CD4-positive, CD25-positive, alpha-beta regulatory T cell (primary cell): ENCODE measurements around the gene SPATA46. TPM values are rescaled to one million over a fixed set of nuclear protein-coding genes. Genes with fewer than 3 reads are reported as not detected.

Experiments used
- ATAC-seq, 2 donors: fragments of 150-1000 bp; cut with Tn5 transposase; one replicate each; pipeline ENCODE4 v1.10.0; 2021; ENCODE audit warnings: low read depth in 2 of 2, moderate number of reproducible peaks in 2 of 2, moderate library complexity in 1 of 2
- DNase-seq, 3 donors: peaks; one replicate each; pipeline versions ENCODE4 v3.0.0 to v3.0.0-alpha.2; 2012 to 2022; ENCODE audit warnings: mixed read lengths in 1 of 3
- H3K27ac ChIP-seq: one replicate; pipeline ENCODE4 v1.7.0; 2013; ENCODE audit warnings: mild to moderate bottlenecking, low read length; ENCODE audit not compliant: insufficient read depth, poor library complexity, severe bottlenecking
- H3K27me3 ChIP-seq: one replicate; pipeline ENCODE4 v1.7.0; 2013; ENCODE audit warnings: low read length; ENCODE audit not compliant: control insufficient read depth, insufficient read depth
- H3K36me3 ChIP-seq: one replicate; pipeline ENCODE4 v1.7.0; 2013; ENCODE audit warnings: mild to moderate bottlenecking, low read length, moderate library complexity; ENCODE audit not compliant: control insufficient read depth, insufficient read depth
- H3K4me1 ChIP-seq: 2 replicates; pipeline ENCODE4 v1.7.0; 2013; ENCODE audit warnings: mild to moderate bottlenecking, low read length; ENCODE audit not compliant: insufficient read depth, control insufficient read depth, poor library complexity, severe bottlenecking
- H3K4me3 ChIP-seq: one replicate; pipeline ENCODE4 v1.7.0; 2013; ENCODE audit warnings: low read depth, mild to moderate bottlenecking, low read length, moderate library complexity
- H3K9me3 ChIP-seq, 2 experiments: 1 replicate in 1 of 2; 2 replicates in 1 of 2; pipeline ENCODE4 v1.7.0; 2013; ENCODE audit warnings: low read length in 2 of 2, mild to moderate bottlenecking in 1 of 2, moderate library complexity in 1 of 2; ENCODE audit not compliant: control insufficient read depth in 2 of 2
- H3K27ac Mint-ChIP-seq, 3 donors: one replicate each; pipeline ENCODE4 v1.8.0; 2020 to 2022; ENCODE audit warnings: mild to moderate bottlenecking in 3 of 3, mixed read lengths in 3 of 3, moderate library complexity in 2 of 3
- H3K27me3 Mint-ChIP-seq: one replicate; pipeline ENCODE4 v1.8.0; 2022; ENCODE audit warnings: mild to moderate bottlenecking, mixed read lengths
- H3K36me3 Mint-ChIP-seq: one replicate; pipeline ENCODE4 v1.8.0; 2020; ENCODE audit warnings: mixed read lengths
- H3K4me1 Mint-ChIP-seq, 4 donors: one replicate each; pipeline ENCODE4 v1.8.0; 2020 to 2022; ENCODE audit warnings: mixed read lengths in 4 of 4, mild to moderate bottlenecking in 1 of 4
- H3K4me3 Mint-ChIP-seq, 4 donors: one replicate each; pipeline ENCODE4 v1.8.0; 2020 to 2022; ENCODE audit warnings: mild to moderate bottlenecking in 4 of 4, mixed read lengths in 4 of 4, moderate library complexity in 3 of 4
- H3K9me3 Mint-ChIP-seq, 7 donors: one replicate each; pipeline ENCODE4 v1.8.0; 2020 to 2022; ENCODE audit warnings: mixed read lengths in 7 of 7, mild to moderate bottlenecking in 3 of 7, moderate library complexity in 2 of 7
- polyA plus RNA-seq, 4 donors: library from polyadenylated mRNA; unstranded; fragments of 300-500 nt; fragmentation: Illumina TruSeq; gene quantifications; one replicate each; pipeline ENCODE4 v1.2.3, GENCODE V29; 2021
- total RNA-seq: library from RNA; stranded (reverse); gene quantifications from one replicate; pipeline ENCODE4 v1.2.3, GENCODE V29; 2022

SPATA46 gene
- total and polyA plus RNA-seq, 5 donors from 2014 or later = not detected

GRCh38 chr1:162364498-162364897 lies 12.2 kb downstream of the SPATA46 start:
- no peaks in the 10 kb centered on the region for H3K4me1 Mint-ChIP-seq
- Histone ChIP-seq H3K27ac (no peak overlapping the region), H3K4me1 (no peaks in the 10 kb centered on the region), H3K27me3 (no peaks in the 10 kb centered on the region), H3K4me3 (no peak overlapping the region), H3K36me3 (no peaks in the 10 kb centered on the region), H3K9me3 (no peaks in the 10 kb centered on the region)
- no peak overlapping the region for H3K4me3 Mint-ChIP-seq
- H3K9me3 Mint-ChIP-seq = no peaks in the 10 kb centered on the region
- H3K27ac Mint-ChIP-seq = no peak overlapping the region
- ATAC-seq (no peak), DNase-seq (no peak)
- peaks cover 9% of the 10 kb centered on the region for H3K27me3 Mint-ChIP-seq
- H3K36me3 Mint-ChIP-seq = no peaks in the 10 kb centered on the region

- Histone ChIP-seq H3K4me3 (no peak overlapping the region), H3K27me3 (no peaks in the 10 kb centered on the region)
- no peak overlapping the region for H3K27ac Mint-ChIP-seq
These were observed 12.8 kb downstream of the SPATA46 start for GRCh38 chr1:162363823-162364222.

GRCh38 chr1:162361349-162361748 lies 15.3 kb downstream of the SPATA46 start:
- Mint-ChIP-seq H3K9me3 (no peaks in the 10 kb centered on the region), H3K27me3 (peaks cover 13% of the 10 kb centered on the region), H3K4me1 (no peaks in the 10 kb centered on the region), H3K27ac (no peak overlapping the region), H3K36me3 (no peaks in the 10 kb centered on the region), H3K4me3 (no peak overlapping the region)
- H3K9me3 ChIP-seq = no peaks in the 10 kb centered on the region
- H3K27me3 ChIP-seq = no peaks in the 10 kb centered on the region
- no peak overlapping the region for H3K27ac ChIP-seq
- H3K4me3 ChIP-seq = no peak overlapping the region
- ATAC-seq (no peak), DNase-seq (no peak)
- H3K36me3 ChIP-seq = no peaks in the 10 kb centered on the region
- H3K4me1 ChIP-seq = no peaks in the 10 kb centered on the region

More at GRCh38 chr1:162363823-162364222, 12.8 kb downstream of the SPATA46 start:
- no peak overlapping the region for H3K4me3 Mint-ChIP-seq
- H3K9me3 ChIP-seq = no peaks in the 10 kb centered on the region
- no peak for DNase-seq
- no peaks in the 10 kb centered on the region for H3K9me3 Mint-ChIP-seq
- no peaks in the 10 kb centered on the region for H3K36me3 ChIP-seq
- no peak overlapping the region for H3K27ac ChIP-seq
- H3K4me1 Mint-ChIP-seq = no peaks in the 10 kb centered on the region
- ATAC-seq = no peak
- H3K4me1 ChIP-seq = no peaks in the 10 kb centered on the region
- no peaks in the 10 kb centered on the region for H3K36me3 Mint-ChIP-seq
- peaks cover 9% of the 10 kb centered on the region for H3K27me3 Mint-ChIP-seq

GRCh38 chr1:162360874-162361260 lies 15.8 kb downstream of the SPATA46 start:
- no peaks in the 10 kb centered on the region for H3K9me3 Mint-ChIP-seq
- no peak for ATAC-seq

GRCh38 chr1:162360237-162360873 lies 16.3 kb downstream of the SPATA46 start:
- H3K36me3 Mint-ChIP-seq = no peaks in the 10 kb centered on the region
- H3K27ac Mint-ChIP-seq = peak overlapping the region in 1 of 3 donors; percentile 35
- no peaks in the 10 kb centered on the region for H3K4me1 Mint-ChIP-seq
- Histone ChIP-seq H3K9me3 (no peaks in the 10 kb centered on the region), H3K27ac (no peak overlapping the region), H3K27me3 (no peaks in the 10 kb centered on the region), H3K4me3 (no peak overlapping the region), H3K4me1 (no peaks in the 10 kb centered on the region), H3K36me3 (no peaks in the 10 kb centered on the region)
- H3K27me3 Mint-ChIP-seq = peaks cover 17% of the 10 kb centered on the region
- no peak for ATAC-seq
- no peak overlapping the region for H3K4me3 Mint-ChIP-seq
- no peak for DNase-seq
- H3K9me3 Mint-ChIP-seq = no peaks in the 10 kb centered on the region

More at GRCh38 chr1:162360874-162361260, 15.8 kb downstream of the SPATA46 start:
- no peak overlapping the region for H3K4me3 Mint-ChIP-seq
- H3K9me3 ChIP-seq = no peaks in the 10 kb centered on the region
- no peaks in the 10 kb centered on the region for H3K36me3 ChIP-seq
- H3K27ac ChIP-seq = no peak overlapping the region
- H3K27me3 ChIP-seq = no peaks in the 10 kb centered on the region
- H3K27ac Mint-ChIP-seq = no peak overlapping the region
- H3K27me3 Mint-ChIP-seq = peaks cover 13% of the 10 kb centered on the region
- no peak overlapping the region for H3K4me3 ChIP-seq
- no peaks in the 10 kb centered on the region for H3K36me3 Mint-ChIP-seq
- no peak for DNase-seq
- H3K4me1 ChIP-seq = no peaks in the 10 kb centered on the region
- H3K4me1 Mint-ChIP-seq = no peaks in the 10 kb centered on the region

GRCh38 chr1:162359523-162360236 lies 17.0 kb downstream of the SPATA46 start:
- Mint-ChIP-seq H3K4me3 (no peak overlapping the region), H3K9me3 (no peaks in the 10 kb centered on the region), H3K27ac (peak overlapping the region in 1 of 3 donors; percentile 35), H3K27me3 (peaks cover 17% of the 10 kb centered on the region), H3K4me1 (no peaks in the 10 kb centered on the region), H3K36me3 (no peaks in the 10 kb centered on the region)
- no peaks in the 10 kb centered on the region for H3K9me3 ChIP-seq
- no peak overlapping the region for H3K4me3 ChIP-seq
- no peaks in the 10 kb centered on the region for H3K4me1 ChIP-seq
- no peak for ATAC-seq
- no peaks in the 10 kb centered on the region for H3K36me3 ChIP-seq
- H3K27me3 ChIP-seq = no peaks in the 10 kb centered on the region
- no peak overlapping the region for H3K27ac ChIP-seq
- no peak for DNase-seq

GRCh38 chr1:162358928-162359327 lies 17.7 kb downstream of the SPATA46 start:
- H3K27ac Mint-ChIP-seq = no peak overlapping the region
- H3K36me3 Mint-ChIP-seq = no peaks in the 10 kb centered on the region
- no peaks in the 10 kb centered on the region for H3K9me3 Mint-ChIP-seq
- DNase-seq = no peak
- H3K9me3 ChIP-seq = no peaks in the 10 kb centered on the region
- no peak overlapping the region for H3K27ac ChIP-seq
- no peak for ATAC-seq
- H3K4me1 ChIP-seq = no peaks in the 10 kb centered on the region
- no peaks in the 10 kb centered on the region for H3K4me1 Mint-ChIP-seq
- H3K27me3 ChIP-seq = no peaks in the 10 kb centered on the region
- no peak overlapping the region for H3K4me3 ChIP-seq
- H3K27me3 Mint-ChIP-seq = peaks cover 13% of the 10 kb centered on the region
- H3K36me3 ChIP-seq = no peaks in the 10 kb centered on the region
- H3K4me3 Mint-ChIP-seq = no peak overlapping the region
